Panc1 (cell line): ENCODE data around the gene PSMB9. TPM values are rescaled to one million over a fixed set of nuclear protein-coding genes. Genes with fewer than 3 reads are reported as not detected.

ENCODE experiments used
- ATAC-seq: fragments of 200-7000 bp; cut with Tn5 transposase; 2 replicates; pipeline ENCODE4 v1.9.1; 2020; ENCODE audit warnings: mild to moderate bottlenecking, moderate library complexity
- BruUV-seq: library from RNA; stranded (reverse); fragments of 400-500 nt; replicated peaks from 2 replicates; lab custom pipeline; 2021; lab: Mats Ljungman, UMichigan
- CTCF ChIA-PET: fragments of 300-600 bp; sonication (Branson Sonifier 250); formaldehyde crosslinking; loops from one replicate; lab custom pipeline; 2022; ENCODE audit warnings: antibody characterized with exemption; lab: Charles Lee
- POLR2A ChIA-PET: fragments of 300-600 bp; sonication (Branson Sonifier 250); formaldehyde crosslinking; loops from one replicate; lab custom pipeline; 2022; ENCODE audit warnings: antibody characterized with exemption; lab: Charles Lee
- DNase-seq: peaks from one replicate; pipeline ENCODE4 v3.0.0-alpha.2; 2010; ENCODE audit warnings: low read depth, low spot score
- H3K27ac ChIP-seq: 2 replicates; pipeline ENCODE4 v1.5.1; 2011; ENCODE audit warnings: mild to moderate bottlenecking, low read length, inconsistent platforms
- H3K27me3 ChIP-seq: fragments of 200-500 bp; sonication (Bioruptor generic); 2 replicates; pipeline ENCODE4 v1.6.0; 2014; ENCODE audit warnings: low read length, inconsistent platforms; ENCODE audit not compliant: control insufficient read depth, insufficient read depth
- H3K36me3 ChIP-seq: fragments of 200-500 bp; sonication (Bioruptor generic); 2 replicates; pipeline ENCODE4 v1.5.1; 2014; ENCODE audit warnings: inconsistent platforms, mild to moderate bottlenecking, low read length, moderate library complexity; ENCODE audit not compliant: control insufficient read depth, insufficient read depth
- H3K4me1 ChIP-seq: 2 replicates; pipeline ENCODE4 v1.5.1; 2011; ENCODE audit warnings: inconsistent platforms, mild to moderate bottlenecking, low read length, moderate library complexity; ENCODE audit not compliant: control insufficient read depth, insufficient read depth
- H3K4me3 ChIP-seq, 2 experiments: 2 replicates each; pipeline ENCODE4 v1.5.1; 2011 to 2012; ENCODE audit warnings: low read depth in 2 of 2, low read length in 2 of 2, mild to moderate bottlenecking in 2 of 2, inconsistent platforms in 1 of 2, moderate library complexity in 1 of 2
- H3K9me3 ChIP-seq: fragments of 200-500 bp; sonication (Bioruptor generic); 2 replicates; pipeline ENCODE4 v1.5.1; 2014; ENCODE audit warnings: low read depth, mild to moderate bottlenecking, inconsistent platforms, low read length, moderate library complexity; ENCODE audit not compliant: control insufficient read depth, insufficient read depth
- POLR2AphosphoS5 ChIP-seq: IDR thresholded peaks from 2 replicates; pipeline ENCODE4 v1.6.1; 2012; ENCODE audit warnings: mild to moderate bottlenecking, low read depth, low read length, moderate library complexity
- SIN3A ChIP-seq: IDR thresholded peaks from 2 replicates; pipeline ENCODE4 v1.6.1; 2012; ENCODE audit warnings: low read depth, mild to moderate bottlenecking, low read length, moderate library complexity, borderline replicate concordance; ENCODE audit not compliant: insufficient read depth
- TCF7L2 ChIP-seq: IDR thresholded peaks from 2 replicates; pipeline ENCODE4 v1.6.1; 2011; ENCODE audit warnings: mild to moderate bottlenecking, low read depth, low read length, inconsistent platforms
- in situ Hi-C: cut with HindIII; loops from 2 replicates; pipeline ENCODE4 v1.10.0; 2016; ENCODE audit warnings: low sequenced_read_pairs, low pct_unique_long_range_greater_than_20kb
- intact Hi-C: fragments of 100-400 bp; cut with micrococcal nuclease; formaldehyde crosslinking; loops from one replicate; pipeline ENCODE4 v1.10.0; 2022; ENCODE audit not compliant: unreplicated experiment
- total RNA-seq: library from RNA; stranded (reverse); gene quantifications from one replicate; pipeline ENCODE4 v1.2.1, GENCODE V29; 2021; ENCODE audit not compliant: unreplicated experiment
- TF ChIP-seq, protein P1 (sequence below): fragments of 450-650 bp; IDR thresholded peaks from 2 replicates; pipeline ENCODE4 v1.5.1; 2017; ENCODE audit warnings: mild to moderate bottlenecking
- TF ChIP-seq, protein P2 (sequence below), 2 experiments: IDR thresholded peaks; 2 replicates each; pipeline ENCODE4 v1.6.1; 2011 to 2012; ENCODE audit warnings: low read depth in 2 of 2, control low read depth in 1 of 2, low read length in 1 of 2, mild to moderate bottlenecking in 1 of 2, moderate library complexity in 1 of 2; ENCODE audit not compliant: insufficient read depth in 1 of 2

The PSMB9 gene
- total RNA-seq, 1 experiment from 2014 or later, result 41.5 TPM

DNA sequence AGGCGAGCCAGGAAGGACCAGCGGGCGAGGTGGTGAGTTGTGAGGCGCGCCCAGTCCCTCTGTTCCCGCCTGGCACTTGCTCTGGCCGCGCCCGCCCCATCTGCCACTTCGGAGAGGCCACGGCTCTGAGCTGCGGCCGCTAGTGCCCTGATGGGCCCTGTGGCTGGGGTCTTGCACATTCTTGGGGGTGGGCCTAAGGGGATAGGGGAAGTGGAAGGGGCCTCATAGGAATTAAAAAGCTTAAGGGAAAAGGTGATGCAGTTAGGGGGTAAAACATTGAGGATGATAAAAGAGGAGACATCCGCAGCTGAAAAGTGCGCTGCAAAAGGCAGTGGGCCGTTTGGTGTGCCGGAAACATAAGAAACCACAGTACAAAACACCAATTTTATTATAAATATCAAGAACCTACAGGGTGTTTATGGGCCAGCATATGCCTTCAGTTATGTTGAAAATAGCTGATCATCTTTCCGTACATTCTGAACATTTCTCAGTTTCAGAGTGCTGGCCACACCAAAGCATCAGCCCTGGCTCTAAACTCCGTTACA, 9.1 kb upstream of the PSMB9 start:
- H3K27ac ChIP-seq, result peak overlapping the region; percentile 49; the same call in 1 of the 2 replicates
- DNase-seq (no peak), ATAC-seq (no peak)
- no peaks in the 10 kb centered on the region for H3K36me3 ChIP-seq
- ChIA-PET CTCF (interaction anchor here (0.9 kb wide), 1 partner anchor 9 kb away, joined by 3 read pairs; the partner anchor contains the start of genes PSMB9 and TAP1), POLR2A (interaction anchor here (0.6 kb wide), 1 partner anchor 9 kb away, joined by 3 read pairs; the partner anchor contains the start of genes PSMB9 and TAP1)
- TF ChIP-seq, protein P1, sequence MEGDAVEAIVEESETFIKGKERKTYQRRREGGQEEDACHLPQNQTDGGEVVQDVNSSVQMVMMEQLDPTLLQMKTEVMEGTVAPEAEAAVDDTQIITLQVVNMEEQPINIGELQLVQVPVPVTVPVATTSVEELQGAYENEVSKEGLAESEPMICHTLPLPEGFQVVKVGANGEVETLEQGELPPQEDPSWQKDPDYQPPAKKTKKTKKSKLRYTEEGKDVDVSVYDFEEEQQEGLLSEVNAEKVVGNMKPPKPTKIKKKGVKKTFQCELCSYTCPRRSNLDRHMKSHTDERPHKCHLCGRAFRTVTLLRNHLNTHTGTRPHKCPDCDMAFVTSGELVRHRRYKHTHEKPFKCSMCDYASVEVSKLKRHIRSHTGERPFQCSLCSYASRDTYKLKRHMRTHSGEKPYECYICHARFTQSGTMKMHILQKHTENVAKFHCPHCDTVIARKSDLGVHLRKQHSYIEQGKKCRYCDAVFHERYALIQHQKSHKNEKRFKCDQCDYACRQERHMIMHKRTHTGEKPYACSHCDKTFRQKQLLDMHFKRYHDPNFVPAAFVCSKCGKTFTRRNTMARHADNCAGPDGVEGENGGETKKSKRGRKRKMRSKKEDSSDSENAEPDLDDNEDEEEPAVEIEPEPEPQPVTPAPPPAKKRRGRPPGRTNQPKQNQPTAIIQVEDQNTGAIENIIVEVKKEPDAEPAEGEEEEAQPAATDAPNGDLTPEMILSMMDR, result no peak
- TF ChIP-seq, protein P2, sequence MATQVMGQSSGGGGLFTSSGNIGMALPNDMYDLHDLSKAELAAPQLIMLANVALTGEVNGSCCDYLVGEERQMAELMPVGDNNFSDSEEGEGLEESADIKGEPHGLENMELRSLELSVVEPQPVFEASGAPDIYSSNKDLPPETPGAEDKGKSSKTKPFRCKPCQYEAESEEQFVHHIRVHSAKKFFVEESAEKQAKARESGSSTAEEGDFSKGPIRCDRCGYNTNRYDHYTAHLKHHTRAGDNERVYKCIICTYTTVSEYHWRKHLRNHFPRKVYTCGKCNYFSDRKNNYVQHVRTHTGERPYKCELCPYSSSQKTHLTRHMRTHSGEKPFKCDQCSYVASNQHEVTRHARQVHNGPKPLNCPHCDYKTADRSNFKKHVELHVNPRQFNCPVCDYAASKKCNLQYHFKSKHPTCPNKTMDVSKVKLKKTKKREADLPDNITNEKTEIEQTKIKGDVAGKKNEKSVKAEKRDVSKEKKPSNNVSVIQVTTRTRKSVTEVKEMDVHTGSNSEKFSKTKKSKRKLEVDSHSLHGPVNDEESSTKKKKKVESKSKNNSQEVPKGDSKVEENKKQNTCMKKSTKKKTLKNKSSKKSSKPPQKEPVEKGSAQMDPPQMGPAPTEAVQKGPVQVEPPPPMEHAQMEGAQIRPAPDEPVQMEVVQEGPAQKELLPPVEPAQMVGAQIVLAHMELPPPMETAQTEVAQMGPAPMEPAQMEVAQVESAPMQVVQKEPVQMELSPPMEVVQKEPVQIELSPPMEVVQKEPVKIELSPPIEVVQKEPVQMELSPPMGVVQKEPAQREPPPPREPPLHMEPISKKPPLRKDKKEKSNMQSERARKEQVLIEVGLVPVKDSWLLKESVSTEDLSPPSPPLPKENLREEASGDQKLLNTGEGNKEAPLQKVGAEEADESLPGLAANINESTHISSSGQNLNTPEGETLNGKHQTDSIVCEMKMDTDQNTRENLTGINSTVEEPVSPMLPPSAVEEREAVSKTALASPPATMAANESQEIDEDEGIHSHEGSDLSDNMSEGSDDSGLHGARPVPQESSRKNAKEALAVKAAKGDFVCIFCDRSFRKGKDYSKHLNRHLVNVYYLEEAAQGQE (IDR thresholded peaks at IDR 0.05; ENCODE audit: insufficient read depth in 1 of 2, low read depth in 2 of 2, low read length in 1 of 2), result no peak
- TF ChIP-seq POLR2AphosphoS5, result no peak
- no peak for TF ChIP-seq SIN3A
- no peak for TF ChIP-seq TCF7L2
- BruUV-seq, result no TSS peak
- intact Hi-C loops (no loop called here), in situ Hi-C loops (no loop called here)
- H3K9me3 ChIP-seq, result no peaks in the 10 kb centered on the region
- H3K4me1 ChIP-seq, result peaks cover 7% of the 10 kb centered on the region
- peak overlapping the region; percentile 73 to 77 for H3K4me3 ChIP-seq
- no peaks in the 10 kb centered on the region for H3K27me3 ChIP-seq

DNA sequence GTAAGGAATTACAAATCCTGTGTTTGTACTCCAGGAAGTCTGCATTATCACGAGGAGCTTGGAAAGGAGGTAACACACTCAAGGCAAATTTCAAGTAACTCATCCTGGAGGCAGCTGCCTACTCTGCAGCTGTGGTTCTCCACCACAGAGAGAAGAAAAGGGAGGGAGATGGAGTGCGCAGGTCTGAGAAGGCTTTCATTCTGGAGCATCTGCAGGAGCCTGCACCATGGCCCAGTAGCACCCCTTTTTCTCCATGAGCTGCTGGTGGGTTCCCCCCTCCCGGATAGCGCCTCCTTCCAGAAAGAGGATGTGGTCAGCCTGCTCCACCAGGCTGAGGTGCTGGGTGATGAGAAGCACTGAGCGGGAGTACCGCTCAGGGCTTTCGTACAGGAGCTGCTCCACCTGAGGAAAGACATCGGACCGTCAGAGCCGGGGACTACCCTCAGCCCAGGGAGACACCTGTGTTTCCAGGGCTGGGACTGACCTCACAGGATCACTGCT, 8.6 kb upstream of the PSMB9 start:
- no peaks in the 10 kb centered on the region for H3K36me3 ChIP-seq
- BruUV-seq, result no TSS peak
- H3K27me3 ChIP-seq, result no peaks in the 10 kb centered on the region
- H3K27ac ChIP-seq, result no peak overlapping the region
- no peak overlapping the region for H3K4me3 ChIP-seq
- ATAC-seq (no peak), DNase-seq (no peak)
- in situ Hi-C loops, result no loop called here
- H3K9me3 ChIP-seq, result no peaks in the 10 kb centered on the region
- CTCF ChIA-PET, result interaction anchor here (0.9 kb wide), 1 partner anchor 8 kb away, joined by 3 read pairs; the partner anchor contains the start of genes PSMB9 and TAP1
- intact Hi-C loops, result no loop called here
- peaks cover 7% of the 10 kb centered on the region for H3K4me1 ChIP-seq
- POLR2A ChIA-PET, result interaction anchor here (0.6 kb wide), 1 partner anchor 126 kb away, joined by 5 read pairs; no protein-coding TSS in a partner anchor
- TF ChIP-seq SIN3A (no peak), POLR2AphosphoS5 (no peak)

DNA sequence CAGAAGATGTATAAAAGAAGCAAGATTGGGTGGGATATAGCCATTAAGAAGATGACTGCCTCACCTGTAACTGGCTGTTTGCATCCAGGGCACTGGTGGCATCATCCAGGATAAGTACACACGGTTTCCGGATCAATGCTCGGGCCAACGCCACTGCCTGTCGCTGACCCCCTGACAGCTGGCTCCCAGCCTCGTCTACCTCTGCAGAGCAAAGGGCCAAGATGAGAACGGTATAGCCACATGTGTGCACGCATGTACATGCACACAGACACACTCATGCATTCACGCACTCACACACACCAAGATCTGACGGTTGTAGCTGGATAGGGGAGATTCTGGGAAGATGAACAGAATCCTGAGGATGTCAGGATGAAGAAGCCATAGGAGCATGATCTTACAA, 7.0 kb upstream of the PSMB9 start:
- ChIA-PET CTCF (no interaction called here), POLR2A (no interaction called here)
- in situ Hi-C loops, result no loop called here
- TF ChIP-seq POLR2AphosphoS5 (no peak), TCF7L2 (no peak), SIN3A (no peak)
- TF ChIP-seq, protein P2 (IDR thresholded peaks at IDR 0.05; ENCODE audit: insufficient read depth in 1 of 2, low read depth in 2 of 2, low read length in 1 of 2), result no peak
- TF ChIP-seq, protein P1, result no peak
- intact Hi-C loops, result no loop called here
- DNase-seq (no peak), ATAC-seq (no peak)
- H3K4me1 ChIP-seq, result peaks cover 7% of the 10 kb centered on the region
- no peaks in the 10 kb centered on the region for H3K27me3 ChIP-seq
- no peak overlapping the region for H3K27ac ChIP-seq
- BruUV-seq, result no TSS peak
- peaks cover 4% of the 10 kb centered on the region; the same call in 1 of the 2 replicates for H3K36me3 ChIP-seq
- H3K9me3 ChIP-seq, result no peaks in the 10 kb centered on the region
- no peak overlapping the region for H3K4me3 ChIP-seq
